Measurements from ENCODE around the gene ST3GAL3.

DNA sequence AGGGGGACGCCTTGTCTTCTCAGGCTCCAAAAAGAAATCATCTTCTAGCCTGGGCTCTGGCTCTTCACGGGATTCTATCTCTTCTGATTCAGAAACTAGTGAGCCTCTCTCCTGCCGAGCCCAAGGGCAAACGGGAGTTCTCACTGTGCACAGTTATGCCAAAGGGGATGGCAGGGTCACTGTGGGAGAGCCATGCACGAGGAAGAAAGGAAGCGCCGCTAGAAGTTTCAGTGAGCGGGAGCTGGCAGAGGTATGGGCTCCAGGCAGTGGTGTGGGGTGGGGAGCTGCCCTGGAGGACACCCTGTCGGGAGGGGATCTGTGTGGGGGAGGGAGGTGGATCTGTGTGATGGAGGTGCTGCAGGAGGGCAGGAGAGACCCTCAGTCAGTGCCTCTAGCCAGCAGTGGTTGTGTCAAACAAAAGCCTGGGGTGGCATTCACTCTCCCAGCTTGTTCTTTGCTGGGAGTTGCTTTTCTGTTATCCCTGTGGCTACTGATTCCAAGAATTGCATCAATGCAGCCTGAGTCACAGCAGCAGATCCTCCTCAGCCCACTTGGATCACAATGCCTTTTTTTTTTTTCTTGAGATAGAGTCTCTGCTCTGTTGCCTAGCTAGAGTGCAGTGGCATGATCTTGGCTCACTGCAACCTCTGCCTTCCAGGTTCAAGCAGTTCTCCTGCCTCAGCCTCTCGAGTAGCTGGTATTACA, 35.6 kb upstream of the ST3GAL3 start:
- TF ChIP-seq, protein P1, sequence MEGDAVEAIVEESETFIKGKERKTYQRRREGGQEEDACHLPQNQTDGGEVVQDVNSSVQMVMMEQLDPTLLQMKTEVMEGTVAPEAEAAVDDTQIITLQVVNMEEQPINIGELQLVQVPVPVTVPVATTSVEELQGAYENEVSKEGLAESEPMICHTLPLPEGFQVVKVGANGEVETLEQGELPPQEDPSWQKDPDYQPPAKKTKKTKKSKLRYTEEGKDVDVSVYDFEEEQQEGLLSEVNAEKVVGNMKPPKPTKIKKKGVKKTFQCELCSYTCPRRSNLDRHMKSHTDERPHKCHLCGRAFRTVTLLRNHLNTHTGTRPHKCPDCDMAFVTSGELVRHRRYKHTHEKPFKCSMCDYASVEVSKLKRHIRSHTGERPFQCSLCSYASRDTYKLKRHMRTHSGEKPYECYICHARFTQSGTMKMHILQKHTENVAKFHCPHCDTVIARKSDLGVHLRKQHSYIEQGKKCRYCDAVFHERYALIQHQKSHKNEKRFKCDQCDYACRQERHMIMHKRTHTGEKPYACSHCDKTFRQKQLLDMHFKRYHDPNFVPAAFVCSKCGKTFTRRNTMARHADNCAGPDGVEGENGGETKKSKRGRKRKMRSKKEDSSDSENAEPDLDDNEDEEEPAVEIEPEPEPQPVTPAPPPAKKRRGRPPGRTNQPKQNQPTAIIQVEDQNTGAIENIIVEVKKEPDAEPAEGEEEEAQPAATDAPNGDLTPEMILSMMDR (IDR thresholded peaks at IDR 0.05 in 4 of 5, conservative IDR thresholded peaks at IDR 0.05 in 1 of 5): no peak
- no peak for TF ChIP-seq POLR2A (IDR thresholded peaks at IDR 0.05)
